Posterior vena cava (tissue), 2 donors: ENCODE results near the gene TP73. TPM values are rescaled to one million over a fixed set of nuclear protein-coding genes. Genes with fewer than 3 reads are reported as not detected.
"Not testable (repeated sequence)": the region's sequence is repeated elsewhere in the genome, so short reads cannot be mapped to it uniquely, and the experiment has no call there.

ENCODE experiments used
- DNase-seq: peaks from one replicate; pipeline ENCODE4 v3.0.0-alpha.2; 2020; ENCODE audit warnings: low spot score
- intact Hi-C, 2 donors: fragments of 100-400 bp; cut with DNase I; formaldehyde crosslinking; loops; one replicate each; pipeline versions ENCODE4 v1.14.1 to v1.14.2; 2022 to 2023
- total RNA-seq, 2 donors: library from RNA; stranded (reverse); fragmentation: NEBNext Ultra II Directional; extraction: Animal tissue kit (Norgen Biotek cat#: 25700); gene quantifications; one replicate each; pipeline ENCODE4 v1.2.1, GENCODE V29; 2021
- donor health status: DM: yes; HTN: yes; CAD: no.
- donor health status: DM: yes; HTN: yes; CAD: no.

Gene TP73
- total RNA-seq, 2 donors from 2014 or later, result not detected

GRCh38 chr1:3742439-3743298 is 90.4 kb downstream of the TP73 start:
- no peak for DNase-seq
- intact Hi-C loops, result no loop called here

- intact Hi-C loops, result no loop called here
- no peak for DNase-seq
Observed at GRCh38 chr1:3743421-3743820, 91.1 kb downstream of the TP73 start.

- DNase-seq, result no peak
Observed at GRCh38 chr1:3743826-3744225, 91.5 kb downstream of the TP73 start.

GRCh38 chr1:3744646-3745045 is 92.3 kb downstream of the TP73 start:
- intact Hi-C loops, result no loop called here
- no peak for DNase-seq

More at GRCh38 chr1:3743826-3744225, 91.5 kb downstream of the TP73 start:
- intact Hi-C loops, result no loop called here

GRCh38 chr1:3745071-3745470 is 92.8 kb downstream of the TP73 start:
- DNase-seq, result no peak
- intact Hi-C loops, result no loop called here

GRCh38 chr1:3745590-3746381 is 93.5 kb downstream of the TP73 start:
- intact Hi-C loops, result no loop called here
- no peak for DNase-seq

GRCh38 chr1:3746389-3746829 is 94.1 kb downstream of the TP73 start:
- no peak for DNase-seq
- intact Hi-C loops, result no loop called here

- intact Hi-C loops, result no loop called here
- DNase-seq, result peak; percentile 97
Observed at GRCh38 chr1:3746830-3747521, 94.7 kb downstream of the TP73 start.

GRCh38 chr1:3747522-3747848 is 95.2 kb downstream of the TP73 start:
- DNase-seq, result no peak
- intact Hi-C loops, result no loop called here

- intact Hi-C loops, result no loop called here
- DNase-seq, result no peak
Observed at GRCh38 chr1:3747903-3748302, 95.6 kb downstream of the TP73 start.

- DNase-seq, intact Hi-C loops: not testable (repeated sequence)
Observed at GRCh38 chr1:3748316-3748900, 96.1 kb downstream of the TP73 start.

GRCh38 chr1:3749512-3749911 is 97.2 kb downstream of the TP73 start:
- intact Hi-C loops, result no loop called here
- DNase-seq, result no peak

GRCh38 chr1:3750741-3751140 is 98.4 kb downstream of the TP73 start:
- no peak for DNase-seq
- intact Hi-C loops, result no loop called here

GRCh38 chr1:3752400-3752945 is 100.2 kb downstream of the TP73 start, which contains the start of gene CCDC27:
Gene CCDC27 (plus strand): TSS chr1:3752450. CDS start chr1:3752482, 32 bp downstream.
- intact Hi-C loops, result no loop called here
- DNase-seq, result no peak

GRCh38 chr1:3753656-3754454 is 101.5 kb downstream of the TP73 start:
- intact Hi-C loops, result no loop called here
- DNase-seq, result no peak

GRCh38 chr1:3756394-3756793 is 104.1 kb downstream of the TP73 start:
- intact Hi-C loops, result no loop called here
- no peak for DNase-seq

- DNase-seq, result no peak
- intact Hi-C loops, result no loop called here
Observed at GRCh38 chr1:3759164-3759563, 106.8 kb downstream of the TP73 start.

- intact Hi-C loops, result no loop called here
Observed at GRCh38 chr1:3759796-3760195, 107.5 kb downstream of the TP73 start.

More at GRCh38 chr1:3759796-3760195, 107.5 kb downstream of the TP73 start:
- DNase-seq, result no peak
